ENCODE data around the gene ADAM8. TPM values are rescaled to one million over a fixed set of nuclear protein-coding genes. Genes with fewer than 3 reads are reported as not detected.

Gene ADAM8
- total RNA-seq, 2 donors from 2014 or later, result 156 to 218 TPM

DNA sequence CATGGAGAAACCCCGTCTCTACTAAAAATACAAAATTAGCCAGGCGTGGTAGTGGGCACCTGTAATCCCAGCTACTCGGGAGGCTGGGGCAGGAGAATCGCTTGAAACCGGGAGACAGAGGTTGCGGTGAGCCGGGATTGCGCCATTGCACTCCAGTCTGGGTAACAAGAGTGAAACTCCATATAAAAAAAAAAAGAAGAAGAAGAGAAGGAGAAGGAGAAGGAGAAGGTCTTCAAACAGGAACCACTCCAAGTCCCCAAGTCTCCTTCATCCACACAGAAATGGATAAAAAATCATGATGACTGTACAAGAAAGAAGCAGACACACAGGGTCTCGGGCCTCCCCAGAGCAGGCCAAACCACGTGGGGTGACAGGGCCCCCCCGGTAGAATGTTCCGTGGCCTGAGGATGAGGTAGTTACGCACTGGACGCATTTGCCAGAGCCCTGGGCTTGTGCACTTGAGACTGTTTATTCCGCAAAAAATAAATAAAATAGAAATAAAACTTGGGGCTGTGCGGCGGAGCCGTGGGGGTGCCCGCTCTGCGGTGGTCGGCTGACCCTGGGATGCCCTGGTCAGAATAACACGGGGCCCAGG is 23.2 kb downstream of the ADAM8 start:
- ATAC-seq (replicated peaks in 1 of 2) (no peak), DNase-seq (no peak)
- no peaks in the 10 kb centered on the region for H3K9me3 Mint-ChIP-seq
- H3K4me1 Mint-ChIP-seq (ENCODE audit: low read depth), result peaks cover 20% of the 10 kb centered on the region
- H3K27me3 Mint-ChIP-seq (ENCODE audit: low read depth), result peaks cover 6% of the 10 kb centered on the region
- no peak overlapping the region for H3K27ac Mint-ChIP-seq
- no peak overlapping the region for H3K4me3 Mint-ChIP-seq
- no peaks in the 10 kb centered on the region for H3K36me3 Mint-ChIP-seq (ENCODE audit: insufficient read depth in 2 of 2)

DNA sequence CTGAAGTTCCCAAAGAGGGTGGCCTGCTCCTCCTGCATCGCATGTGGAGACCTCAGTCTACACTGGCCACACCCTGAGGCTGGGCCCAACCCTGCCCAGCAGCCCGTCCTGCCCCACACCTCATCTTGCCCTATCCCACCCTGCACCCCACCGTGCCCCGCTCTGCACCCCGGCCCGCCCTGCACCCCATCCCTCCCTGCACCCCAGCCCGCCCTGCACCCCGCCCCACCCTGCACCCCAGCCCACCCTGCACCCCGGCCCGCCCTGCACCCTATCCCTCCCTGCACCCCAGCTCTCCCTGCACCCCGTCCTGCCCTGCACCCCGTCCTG is 24.5 kb downstream of the ADAM8 start:
- Mint-ChIP-seq H3K27ac (no peak overlapping the region), H3K4me1 (ENCODE audit: low read depth) (peaks cover 7% of the 10 kb centered on the region), H3K9me3 (no peaks in the 10 kb centered on the region), H3K4me3 (no peak overlapping the region), H3K36me3 (ENCODE audit: insufficient read depth in 2 of 2) (no peaks in the 10 kb centered on the region), H3K27me3 (ENCODE audit: low read depth) (peaks cover 6% of the 10 kb centered on the region)
- ATAC-seq (replicated peaks in 1 of 2) (no peak), DNase-seq (no peak)

DNA sequence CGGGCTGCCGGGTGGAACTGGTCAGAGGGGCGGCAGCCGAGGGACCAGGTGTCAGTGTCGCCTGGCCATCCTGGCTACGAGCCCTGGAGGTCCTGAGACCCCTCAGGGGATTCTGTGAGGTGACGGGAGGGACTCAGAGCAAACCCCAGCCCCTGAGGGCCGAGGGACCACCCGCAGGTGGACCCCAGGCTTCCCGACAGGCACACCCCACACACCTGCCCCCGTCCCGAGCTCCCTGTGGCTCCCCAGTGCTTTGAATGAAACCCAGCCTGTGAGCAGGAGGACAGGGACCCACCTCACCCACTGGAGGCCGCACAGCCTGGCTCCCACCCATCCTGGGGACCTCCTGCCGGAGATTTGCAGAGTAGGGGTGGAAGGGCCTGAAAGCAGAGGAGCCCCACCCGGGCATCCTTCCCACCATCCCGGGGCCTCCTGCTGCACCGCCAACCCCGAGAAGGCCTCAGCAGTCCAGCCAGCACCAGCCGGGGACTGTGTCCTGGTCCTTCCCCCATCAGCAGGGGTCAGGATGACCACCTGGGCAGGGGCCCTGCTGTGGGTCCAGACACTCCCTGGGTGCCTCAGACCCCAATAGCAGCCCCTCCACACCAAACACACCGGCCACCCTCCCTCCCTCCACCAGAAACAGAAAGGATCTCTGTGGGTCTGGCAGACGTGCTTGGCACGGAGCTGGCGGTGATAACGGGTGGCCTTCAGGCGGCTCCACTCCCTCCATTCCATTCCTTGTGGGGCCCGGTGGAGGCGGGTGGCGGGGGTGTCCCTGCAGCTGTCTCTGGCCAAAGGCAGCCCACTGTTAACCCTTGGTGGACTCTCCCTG is 25.1 kb downstream of the ADAM8 start:
- no peak for DNase-seq
- H3K36me3 Mint-ChIP-seq (ENCODE audit: insufficient read depth in 2 of 2), result no peaks in the 10 kb centered on the region
- peaks cover 1% of the 10 kb centered on the region for H3K4me1 Mint-ChIP-seq (ENCODE audit: low read depth)
- H3K4me3 Mint-ChIP-seq, result no peak overlapping the region
- no peak for ATAC-seq (replicated peaks in 1 of 2)
- no peaks in the 10 kb centered on the region for H3K9me3 Mint-ChIP-seq
- H3K27me3 Mint-ChIP-seq (ENCODE audit: low read depth), result peaks cover 6% of the 10 kb centered on the region
- no peak overlapping the region for H3K27ac Mint-ChIP-seq

DNA sequence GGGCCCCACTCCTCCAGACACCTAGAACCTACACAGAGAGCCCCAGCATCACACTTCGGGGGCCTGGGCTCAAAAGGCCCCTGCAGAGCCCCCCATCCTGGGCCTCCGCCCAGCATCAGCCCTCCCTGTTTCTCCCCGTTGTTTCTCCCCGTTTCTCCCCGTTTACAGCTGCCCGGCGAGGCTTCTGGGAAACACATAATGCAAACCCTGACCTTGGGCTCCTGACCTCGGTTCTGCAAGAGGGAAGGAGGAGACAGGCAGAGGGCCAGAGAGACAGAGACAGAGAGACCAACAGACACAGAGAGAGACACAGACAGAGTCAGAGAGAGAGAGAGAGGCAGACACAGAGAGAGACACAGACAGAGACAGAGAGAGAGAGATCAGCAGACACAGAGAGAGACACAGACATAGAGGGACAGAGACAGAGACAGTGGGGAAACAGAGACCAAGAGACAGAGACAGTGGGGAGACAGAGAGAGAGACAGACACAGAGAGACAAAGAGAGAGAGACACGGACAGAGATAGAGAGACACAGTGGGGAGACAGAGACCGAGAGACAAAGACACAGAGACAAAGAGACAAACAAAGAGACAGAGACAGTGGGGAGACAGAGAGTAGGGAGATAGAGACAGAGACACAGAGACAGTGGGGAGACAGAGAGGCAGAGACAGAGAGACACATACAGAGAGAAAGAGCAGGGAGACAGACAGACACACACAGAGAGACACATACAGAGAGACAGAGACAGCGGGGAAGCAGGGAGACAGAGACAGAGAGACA is 26.5 kb downstream of the ADAM8 start:
- H3K27ac Mint-ChIP-seq, result no peak overlapping the region
- H3K36me3 Mint-ChIP-seq (ENCODE audit: insufficient read depth in 2 of 2), result no peaks in the 10 kb centered on the region
- no peaks in the 10 kb centered on the region for H3K9me3 Mint-ChIP-seq
- H3K4me3 Mint-ChIP-seq, result no peak overlapping the region
- no peaks in the 10 kb centered on the region for H3K4me1 Mint-ChIP-seq (ENCODE audit: low read depth)
- H3K27me3 Mint-ChIP-seq (ENCODE audit: low read depth), result peaks cover 6% of the 10 kb centered on the region
- DNase-seq (no peak), ATAC-seq (replicated peaks in 1 of 2) (no peak)

GRCh38 chr10:133249094-133249780 is 27.4 kb downstream of the ADAM8 start:
- Mint-ChIP-seq H3K4me1 (ENCODE audit: low read depth) (no peaks in the 10 kb centered on the region), H3K4me3 (no peak overlapping the region), H3K27me3 (ENCODE audit: low read depth) (peaks cover 6% of the 10 kb centered on the region), H3K27ac (no peak overlapping the region), H3K9me3 (no peaks in the 10 kb centered on the region), H3K36me3 (ENCODE audit: insufficient read depth in 2 of 2) (no peaks in the 10 kb centered on the region)
- DNase-seq (no peak), ATAC-seq (replicated peaks in 1 of 2) (no peak)

DNA sequence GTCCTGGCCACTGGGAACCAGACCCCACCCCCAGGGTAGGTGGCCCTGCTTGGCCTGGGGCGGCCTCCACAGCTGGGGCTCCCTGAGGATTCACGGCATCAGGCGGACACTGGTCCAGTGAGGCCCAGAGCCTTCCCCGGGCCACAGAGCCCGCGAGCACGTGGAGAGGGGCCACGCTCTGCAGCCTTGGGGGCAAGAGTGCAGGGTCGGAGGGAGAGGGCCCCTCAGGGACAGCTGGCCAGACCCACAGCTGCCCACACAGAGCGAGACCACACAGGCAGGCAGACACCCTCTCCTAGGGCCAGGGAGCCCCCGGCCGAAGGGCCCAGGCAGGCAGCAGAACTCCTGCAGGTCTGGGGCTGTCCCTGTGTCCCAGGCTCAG is 28.3 kb downstream of the ADAM8 start:
- no peaks in the 10 kb centered on the region for H3K9me3 Mint-ChIP-seq

GRCh38 chr10:133247681-133248333 is 28.9 kb downstream of the ADAM8 start:
- no peaks in the 10 kb centered on the region for H3K9me3 Mint-ChIP-seq
- no peaks in the 10 kb centered on the region for H3K4me1 Mint-ChIP-seq (ENCODE audit: low read depth)
- ATAC-seq (replicated peaks in 1 of 2), result no peak
- H3K36me3 Mint-ChIP-seq (ENCODE audit: insufficient read depth in 2 of 2), result no peaks in the 10 kb centered on the region
- H3K27ac Mint-ChIP-seq, result no peak overlapping the region
- DNase-seq, result no peak
- peaks cover 6% of the 10 kb centered on the region for H3K27me3 Mint-ChIP-seq (ENCODE audit: low read depth)
- H3K4me3 Mint-ChIP-seq, result no peak overlapping the region

More for the DNA sequence above, 28.3 kb downstream of the ADAM8 start:
- no peak overlapping the region for H3K27ac Mint-ChIP-seq
- ATAC-seq (replicated peaks in 1 of 2) (no peak), DNase-seq (no peak)
- peaks cover 6% of the 10 kb centered on the region for H3K27me3 Mint-ChIP-seq (ENCODE audit: low read depth)
- no peak overlapping the region for H3K4me3 Mint-ChIP-seq
- no peaks in the 10 kb centered on the region for H3K4me1 Mint-ChIP-seq (ENCODE audit: low read depth)
- H3K36me3 Mint-ChIP-seq (ENCODE audit: insufficient read depth in 2 of 2), result no peaks in the 10 kb centered on the region

DNA sequence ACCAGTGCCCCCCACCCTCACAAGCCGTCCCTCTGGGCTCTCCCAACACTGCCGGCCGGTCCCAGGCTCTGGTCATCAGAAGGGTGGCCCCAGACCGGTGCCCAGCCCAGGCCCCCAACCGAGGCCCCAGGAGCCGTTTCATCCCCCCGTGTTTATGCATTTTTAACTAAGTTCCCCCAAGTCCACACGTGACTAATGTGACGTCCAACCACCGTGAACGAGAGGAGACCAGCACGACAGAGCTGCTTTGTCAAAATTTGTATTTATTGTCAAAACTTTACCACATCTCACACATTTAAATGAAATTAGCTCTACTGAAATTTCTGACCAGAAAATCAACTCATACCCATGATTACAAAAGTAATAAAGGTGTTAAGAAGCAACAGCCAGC is 30.4 kb downstream of the ADAM8 start:
- H3K4me1 Mint-ChIP-seq (ENCODE audit: low read depth), result peaks cover 7% of the 10 kb centered on the region
- no peak overlapping the region for H3K27ac Mint-ChIP-seq
- peaks cover 19% of the 10 kb centered on the region for H3K27me3 Mint-ChIP-seq (ENCODE audit: low read depth)
- DNase-seq (no peak), ATAC-seq (replicated peaks in 1 of 2) (no peak)
- no peaks in the 10 kb centered on the region for H3K36me3 Mint-ChIP-seq (ENCODE audit: insufficient read depth in 2 of 2)
- no peak overlapping the region for H3K4me3 Mint-ChIP-seq
- no peaks in the 10 kb centered on the region for H3K9me3 Mint-ChIP-seq

DNA sequence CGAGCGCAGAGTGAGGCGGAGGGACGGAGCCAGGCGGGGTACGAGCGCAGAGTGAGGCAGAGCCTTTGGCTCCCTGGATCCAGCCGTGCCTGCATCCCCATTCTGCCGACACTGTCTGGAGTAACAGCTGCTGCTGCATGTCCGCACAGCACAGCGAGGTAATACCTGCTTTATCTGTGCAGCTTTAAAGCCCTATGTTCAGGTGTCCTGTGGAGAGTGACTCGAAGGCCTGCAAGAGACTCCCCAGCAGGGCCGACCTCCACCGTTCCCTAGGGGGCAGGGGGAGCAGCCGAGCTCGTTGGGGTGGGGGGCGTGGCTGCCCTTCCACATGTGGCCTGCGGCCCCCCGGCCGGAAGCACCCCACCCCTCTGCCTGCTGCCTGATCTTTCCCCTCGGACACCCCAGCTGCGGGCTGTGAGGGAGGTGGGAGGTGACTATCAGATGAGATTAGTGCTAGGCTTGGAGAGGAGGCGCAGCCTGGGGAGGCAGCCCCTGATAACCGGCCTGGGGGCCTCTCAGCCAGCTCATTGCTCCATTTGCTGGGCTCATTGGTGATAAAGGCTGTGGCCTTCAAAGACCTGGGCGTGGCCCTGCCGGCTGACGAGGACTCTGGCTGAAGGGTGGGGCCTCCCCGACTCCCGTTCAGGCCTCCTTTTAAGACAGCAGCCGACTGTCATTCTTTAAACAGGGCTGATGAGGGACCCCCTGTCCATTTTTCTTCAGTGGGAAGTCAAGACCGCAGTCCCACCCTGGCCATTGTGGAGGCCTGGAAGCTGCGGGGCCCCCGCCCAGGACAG is 31.0 kb downstream of the ADAM8 start:
- Mint-ChIP-seq H3K4me1 (ENCODE audit: low read depth) (peaks cover 13% of the 10 kb centered on the region), H3K27me3 (ENCODE audit: low read depth) (peaks cover 25% of the 10 kb centered on the region), H3K27ac (no peak overlapping the region), H3K9me3 (no peaks in the 10 kb centered on the region), H3K36me3 (ENCODE audit: insufficient read depth in 2 of 2) (no peaks in the 10 kb centered on the region), H3K4me3 (no peak overlapping the region)
- ATAC-seq (replicated peaks in 1 of 2) (no peak), DNase-seq (no peak)

DNA sequence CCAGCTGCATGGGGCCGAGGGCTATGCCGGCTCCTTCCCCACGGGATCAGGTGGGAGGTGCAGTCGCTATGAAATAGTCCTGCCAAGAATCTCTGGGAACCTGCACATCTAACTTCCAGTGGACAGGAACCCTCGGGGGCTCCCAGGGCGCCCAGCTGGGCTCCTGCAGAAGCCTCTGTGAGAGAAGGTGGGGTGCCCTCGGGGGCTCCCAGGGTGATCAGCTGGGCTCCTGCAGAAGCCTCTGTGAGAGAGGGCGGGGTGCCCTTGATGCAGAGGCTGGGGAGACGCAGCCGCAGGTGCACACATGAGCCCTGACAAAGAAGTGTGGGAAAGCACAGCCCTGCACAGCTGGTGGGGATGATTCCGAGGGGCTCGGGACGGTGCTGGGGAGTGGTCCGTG is 33.1 kb downstream of the ADAM8 start:
- H3K4me3 Mint-ChIP-seq, result no peak overlapping the region
- no peaks in the 10 kb centered on the region for H3K36me3 Mint-ChIP-seq (ENCODE audit: insufficient read depth in 2 of 2)
- H3K9me3 Mint-ChIP-seq, result no peaks in the 10 kb centered on the region
- peaks cover 36% of the 10 kb centered on the region for H3K27me3 Mint-ChIP-seq (ENCODE audit: low read depth)
- no peak overlapping the region for H3K27ac Mint-ChIP-seq
- no peak for DNase-seq
- H3K4me1 Mint-ChIP-seq (ENCODE audit: low read depth), result peaks cover 16% of the 10 kb centered on the region
- ATAC-seq (replicated peaks in 1 of 2), result no peak

DNA sequence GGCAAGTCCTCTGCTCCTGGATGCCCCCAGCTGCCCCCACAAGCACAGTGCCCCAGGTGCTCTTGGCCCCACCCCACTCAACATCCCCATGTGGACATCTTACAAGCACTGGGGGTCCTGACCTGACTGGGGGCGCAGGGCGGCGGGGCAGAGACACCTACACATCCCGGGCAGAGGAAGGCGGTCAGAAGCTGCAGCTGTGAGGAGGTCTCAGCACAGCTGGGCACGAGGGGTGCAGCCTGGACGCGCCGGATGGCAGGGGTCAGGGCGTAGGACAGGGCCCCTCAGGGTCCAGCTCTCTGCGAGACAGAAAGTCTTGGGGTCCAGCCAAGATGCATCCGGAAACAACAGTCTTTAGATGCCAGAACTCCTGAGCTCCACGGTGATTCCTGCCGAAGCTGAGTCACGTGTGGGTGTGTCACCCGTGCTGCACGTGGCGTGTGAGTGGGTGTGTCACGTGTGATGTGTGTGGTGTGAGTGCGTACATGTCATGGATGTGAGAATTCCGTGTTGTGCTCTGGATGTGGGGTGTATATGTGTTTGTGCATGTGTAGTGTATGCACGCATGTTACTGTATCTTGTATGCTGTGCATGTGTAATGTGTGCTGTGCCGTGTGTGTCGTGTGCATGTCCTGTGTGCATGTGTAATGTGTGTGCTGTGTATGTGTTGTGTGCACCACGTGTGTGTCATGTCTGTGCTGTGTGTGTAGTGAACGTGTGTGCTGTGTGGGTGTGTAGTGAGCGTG is 33.9 kb downstream of the ADAM8 start:
- Mint-ChIP-seq H3K36me3 (ENCODE audit: insufficient read depth in 2 of 2) (no peaks in the 10 kb centered on the region), H3K9me3 (no peaks in the 10 kb centered on the region), H3K27ac (no peak overlapping the region), H3K4me3 (no peak overlapping the region), H3K4me1 (ENCODE audit: low read depth) (peaks cover 16% of the 10 kb centered on the region), H3K27me3 (ENCODE audit: low read depth) (peaks cover 38% of the 10 kb centered on the region)
- ATAC-seq (replicated peaks in 1 of 2), result no peak
- no peak for DNase-seq
